ENCODE results near the gene PWWP2A.

DNA sequence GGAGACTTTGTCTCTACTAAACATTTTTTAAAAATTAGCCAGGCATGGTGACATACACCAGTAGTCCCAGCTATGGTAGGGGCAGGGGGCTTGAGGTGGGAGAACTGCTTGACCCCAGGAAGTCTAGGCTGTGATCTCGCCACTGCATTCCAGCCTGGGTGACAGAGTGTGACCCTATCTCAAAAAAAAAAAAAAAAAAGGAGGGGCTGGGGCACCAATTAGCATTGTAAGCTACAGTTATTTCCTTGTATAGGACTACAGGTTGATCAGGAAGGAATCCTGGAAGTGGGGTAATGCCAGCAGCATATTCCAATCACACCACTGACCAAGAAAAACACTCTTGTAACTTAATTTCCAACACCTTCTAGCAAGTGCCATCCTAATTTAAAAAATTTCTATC, 32.1 kb downstream of the PWWP2A start:
- no peak for TF ChIP-seq POLR2A (IDR thresholded peaks at IDR 0.05)
- TF ChIP-seq, protein P1, sequence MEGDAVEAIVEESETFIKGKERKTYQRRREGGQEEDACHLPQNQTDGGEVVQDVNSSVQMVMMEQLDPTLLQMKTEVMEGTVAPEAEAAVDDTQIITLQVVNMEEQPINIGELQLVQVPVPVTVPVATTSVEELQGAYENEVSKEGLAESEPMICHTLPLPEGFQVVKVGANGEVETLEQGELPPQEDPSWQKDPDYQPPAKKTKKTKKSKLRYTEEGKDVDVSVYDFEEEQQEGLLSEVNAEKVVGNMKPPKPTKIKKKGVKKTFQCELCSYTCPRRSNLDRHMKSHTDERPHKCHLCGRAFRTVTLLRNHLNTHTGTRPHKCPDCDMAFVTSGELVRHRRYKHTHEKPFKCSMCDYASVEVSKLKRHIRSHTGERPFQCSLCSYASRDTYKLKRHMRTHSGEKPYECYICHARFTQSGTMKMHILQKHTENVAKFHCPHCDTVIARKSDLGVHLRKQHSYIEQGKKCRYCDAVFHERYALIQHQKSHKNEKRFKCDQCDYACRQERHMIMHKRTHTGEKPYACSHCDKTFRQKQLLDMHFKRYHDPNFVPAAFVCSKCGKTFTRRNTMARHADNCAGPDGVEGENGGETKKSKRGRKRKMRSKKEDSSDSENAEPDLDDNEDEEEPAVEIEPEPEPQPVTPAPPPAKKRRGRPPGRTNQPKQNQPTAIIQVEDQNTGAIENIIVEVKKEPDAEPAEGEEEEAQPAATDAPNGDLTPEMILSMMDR (IDR thresholded peaks at IDR 0.05) = no peak

Measured in adrenal gland (tissue), 5 donors.